HUES48 (cell line): Measurements from ENCODE around the gene TTYH2.
"Not testable (repeated sequence)": the region's sequence is repeated elsewhere in the genome, so short reads cannot be mapped to it uniquely, and the experiment has no call there.

Experiments used
- H3K27ac ChIP-seq: one replicate; pipeline ENCODE4 v1.7.0; 2013; ENCODE audit warnings: low read depth, low read length, inconsistent platforms
- H3K27me3 ChIP-seq: 2 replicates; pipeline ENCODE4 v1.6.1; 2013; ENCODE audit warnings: mild to moderate bottlenecking, low read length; ENCODE audit not compliant: control insufficient read depth, insufficient read depth
- H3K36me3 ChIP-seq: 2 replicates; pipeline ENCODE4 v1.6.1; 2013; ENCODE audit warnings: low read length; ENCODE audit not compliant: control insufficient read depth, insufficient read depth
- H3K4me1 ChIP-seq: 2 replicates; pipeline ENCODE4 v1.6.1; 2013; ENCODE audit warnings: mild to moderate bottlenecking, low read length; ENCODE audit not compliant: control insufficient read depth, insufficient read depth
- H3K4me3 ChIP-seq: 2 replicates; pipeline ENCODE4 v1.5.1; 2013; ENCODE audit warnings: mild to moderate bottlenecking, low read depth, low read length
- H3K9ac ChIP-seq: 2 replicates; pipeline ENCODE4 v1.6.1; 2013; ENCODE audit warnings: mild to moderate bottlenecking, low read depth, low read length, moderate library complexity
- H3K9me3 ChIP-seq: 2 replicates; pipeline ENCODE4 v1.6.1; 2013; ENCODE audit warnings: low read length; ENCODE audit not compliant: control insufficient read depth, insufficient read depth

The TTYH2 gene

DNA sequence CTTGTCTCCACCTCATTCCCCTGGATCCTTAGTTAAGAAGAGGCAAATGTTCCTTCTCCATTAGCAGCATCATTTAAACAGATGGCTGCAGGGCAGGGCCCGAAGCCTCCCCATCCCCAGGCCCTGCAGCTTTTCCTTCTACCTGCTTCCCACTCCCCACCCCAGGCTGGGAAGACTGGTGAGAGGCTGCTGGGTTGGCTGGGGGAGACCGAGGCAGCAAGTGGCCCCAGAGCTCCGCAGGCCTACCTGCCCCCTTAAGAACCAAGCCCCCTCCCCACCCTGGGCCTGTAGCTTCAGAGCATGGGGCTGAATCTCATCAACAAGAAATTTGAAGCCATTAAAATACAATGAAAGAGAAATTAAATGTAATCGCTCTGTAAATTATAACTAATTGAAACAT, 32.0 kb upstream of the TTYH2 start:
- Histone ChIP-seq H3K4me1 (no peaks in the 10 kb centered on the region), H3K9me3 (no peaks in the 10 kb centered on the region), H3K27ac (no peak overlapping the region), H3K27me3 (no peaks in the 10 kb centered on the region), H3K36me3 (no peaks in the 10 kb centered on the region), H3K4me3 (no peak overlapping the region), H3K9ac (no peak overlapping the region)

DNA sequence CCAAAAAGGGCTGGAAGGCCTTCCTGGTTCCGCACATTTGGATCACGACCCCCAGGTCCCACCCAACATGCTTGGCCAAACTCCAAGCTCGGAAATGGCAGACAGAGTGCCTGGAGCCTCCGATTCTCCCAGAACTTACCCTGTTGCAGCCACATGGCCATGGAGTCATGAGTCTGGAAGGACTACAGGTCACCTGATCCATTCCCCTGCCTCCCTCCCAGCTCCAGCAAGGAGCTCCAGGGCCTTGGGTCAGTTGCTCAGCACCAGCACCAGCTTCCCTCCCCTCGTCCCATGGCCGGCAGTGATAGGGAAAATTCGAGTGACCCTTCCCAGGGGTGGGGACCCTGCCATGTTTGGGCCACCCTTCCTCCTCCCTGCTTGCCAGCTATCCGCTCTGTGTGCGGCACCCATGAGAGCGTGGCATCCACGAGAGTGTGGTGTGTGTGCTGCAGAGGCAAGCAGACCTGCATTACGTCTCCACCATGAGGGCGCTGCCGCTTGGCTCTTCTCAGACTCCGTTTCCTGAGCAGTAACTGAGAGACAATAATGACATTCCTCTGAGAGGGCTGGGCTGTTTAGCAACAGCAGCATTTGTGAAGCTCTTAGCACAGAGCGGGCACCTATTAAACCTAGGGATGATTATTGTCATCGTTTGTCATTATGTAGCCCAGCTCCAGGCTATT, 31.2 kb upstream of the TTYH2 start:
- H3K4me3 ChIP-seq = no peak overlapping the region
- no peak overlapping the region for H3K27ac ChIP-seq
- H3K36me3 ChIP-seq = no peaks in the 10 kb centered on the region
- no peaks in the 10 kb centered on the region for H3K27me3 ChIP-seq
- H3K9me3 ChIP-seq = no peaks in the 10 kb centered on the region
- H3K4me1 ChIP-seq = no peaks in the 10 kb centered on the region
- H3K9ac ChIP-seq = no peak overlapping the region

- no peak overlapping the region for H3K27ac ChIP-seq
Observed at GRCh38 chr17:74183411-74183810, 30.0 kb upstream of the TTYH2 start.

DNA sequence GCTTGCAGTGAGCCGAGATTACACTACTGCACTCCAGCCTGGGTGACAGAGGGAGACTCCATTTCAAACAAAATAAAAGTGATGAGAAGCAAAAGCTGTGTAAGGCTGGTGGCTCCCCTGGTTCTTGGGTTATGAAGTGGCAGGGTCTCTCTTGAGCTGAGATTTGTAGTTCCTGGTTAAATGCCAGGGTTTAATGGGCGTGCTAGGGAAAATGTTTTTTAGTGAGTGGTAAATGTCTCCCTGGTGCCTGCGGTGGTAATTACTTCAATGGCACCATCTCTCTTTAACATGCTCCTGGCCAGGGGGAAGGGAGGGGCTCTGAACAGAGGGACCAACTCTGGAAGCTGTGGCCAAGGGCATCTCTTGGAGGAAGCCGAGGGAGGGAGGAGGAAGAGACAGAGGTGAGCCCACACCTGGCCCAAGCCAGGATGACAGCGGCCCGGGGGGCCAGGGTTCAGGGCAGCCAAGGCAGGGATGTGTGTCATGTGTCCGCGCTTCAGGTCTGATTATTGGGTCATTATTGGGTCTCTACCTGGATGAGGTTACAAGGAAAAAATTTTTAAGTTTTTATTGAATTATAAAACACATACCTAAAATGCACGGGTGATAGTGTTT, 27.7 kb upstream of the TTYH2 start:
- no peak overlapping the region for H3K4me3 ChIP-seq
- H3K27me3 ChIP-seq = no peaks in the 10 kb centered on the region
- no peaks in the 10 kb centered on the region for H3K9me3 ChIP-seq
- H3K9ac ChIP-seq = no peak overlapping the region
- no peak overlapping the region for H3K27ac ChIP-seq
- no peaks in the 10 kb centered on the region for H3K4me1 ChIP-seq
- no peaks in the 10 kb centered on the region for H3K36me3 ChIP-seq

More at GRCh38 chr17:74183411-74183810, 30.0 kb upstream of the TTYH2 start:
- Histone ChIP-seq H3K4me1 (no peaks in the 10 kb centered on the region), H3K36me3 (no peaks in the 10 kb centered on the region), H3K27me3 (no peaks in the 10 kb centered on the region), H3K9me3 (no peaks in the 10 kb centered on the region), H3K9ac (no peak overlapping the region), H3K4me3 (no peak overlapping the region)

DNA sequence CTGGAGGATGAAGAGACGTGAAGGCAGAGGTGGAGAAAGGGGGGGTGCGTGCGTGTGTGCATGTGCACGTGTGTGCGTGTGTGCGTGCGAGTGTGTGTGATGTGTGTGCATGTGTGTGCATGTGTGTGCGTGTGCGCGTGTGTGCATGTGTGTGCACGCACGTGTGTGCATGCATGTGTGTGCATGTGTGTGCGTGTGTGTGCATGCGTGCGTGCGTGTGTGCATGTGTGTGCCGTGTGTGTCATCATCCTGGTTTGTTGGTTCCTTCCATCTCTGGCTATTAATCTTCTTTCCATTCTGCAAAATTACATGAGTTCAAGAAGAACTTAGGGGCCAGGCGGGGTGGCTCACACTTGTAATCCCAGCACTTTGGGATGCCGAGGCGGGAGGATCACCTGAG, 26.9 kb upstream of the TTYH2 start:
- Histone ChIP-seq H3K4me3 (no peak overlapping the region), H3K36me3 (no peaks in the 10 kb centered on the region), H3K27me3 (no peaks in the 10 kb centered on the region), H3K9ac (no peak overlapping the region), H3K27ac (no peak overlapping the region), H3K4me1 (no peaks in the 10 kb centered on the region), H3K9me3 (no peaks in the 10 kb centered on the region)

- H3K27me3 ChIP-seq = no peaks in the 10 kb centered on the region
- no peak overlapping the region for H3K4me3 ChIP-seq
- H3K4me1 ChIP-seq = no peaks in the 10 kb centered on the region
- no peaks in the 10 kb centered on the region for H3K9me3 ChIP-seq
- H3K27ac ChIP-seq = no peak overlapping the region
- H3K9ac ChIP-seq = no peak overlapping the region
- no peaks in the 10 kb centered on the region for H3K36me3 ChIP-seq
Observed at GRCh38 chr17:74187761-74188160, 25.6 kb upstream of the TTYH2 start.

DNA sequence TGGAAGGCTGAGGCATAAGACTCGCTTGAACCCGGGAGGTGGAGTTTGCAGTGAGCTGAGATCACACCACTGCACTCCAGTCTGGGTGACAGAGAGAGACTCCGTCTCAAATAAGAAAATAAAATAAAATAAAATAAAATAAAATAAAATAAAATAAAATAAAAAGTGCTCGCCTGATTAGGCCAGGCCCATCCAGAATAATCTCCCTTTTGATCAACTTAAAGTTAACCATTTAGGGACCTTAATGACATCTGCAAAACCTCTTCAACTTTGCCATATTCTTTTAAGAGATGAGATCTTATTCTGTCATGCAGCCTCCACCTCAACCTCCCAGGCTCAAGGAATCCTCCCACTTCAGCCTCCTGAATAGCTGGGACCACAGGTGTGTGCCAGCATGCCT, 24.7 kb upstream of the TTYH2 start:
- H3K9ac ChIP-seq, H3K27me3 ChIP-seq, H3K27ac ChIP-seq, H3K9me3 ChIP-seq, H3K4me1 ChIP-seq, H3K4me3 ChIP-seq, H3K36me3 ChIP-seq: not testable (repeated sequence)

- no peak overlapping the region for H3K4me3 ChIP-seq
- no peaks in the 10 kb centered on the region for H3K27me3 ChIP-seq
- no peaks in the 10 kb centered on the region for H3K9me3 ChIP-seq
- no peak overlapping the region for H3K9ac ChIP-seq
- no peak overlapping the region for H3K27ac ChIP-seq
- no peaks in the 10 kb centered on the region for H3K4me1 ChIP-seq
- no peaks in the 10 kb centered on the region for H3K36me3 ChIP-seq
Observed at GRCh38 chr17:74190154-74190553, 23.2 kb upstream of the TTYH2 start.

DNA sequence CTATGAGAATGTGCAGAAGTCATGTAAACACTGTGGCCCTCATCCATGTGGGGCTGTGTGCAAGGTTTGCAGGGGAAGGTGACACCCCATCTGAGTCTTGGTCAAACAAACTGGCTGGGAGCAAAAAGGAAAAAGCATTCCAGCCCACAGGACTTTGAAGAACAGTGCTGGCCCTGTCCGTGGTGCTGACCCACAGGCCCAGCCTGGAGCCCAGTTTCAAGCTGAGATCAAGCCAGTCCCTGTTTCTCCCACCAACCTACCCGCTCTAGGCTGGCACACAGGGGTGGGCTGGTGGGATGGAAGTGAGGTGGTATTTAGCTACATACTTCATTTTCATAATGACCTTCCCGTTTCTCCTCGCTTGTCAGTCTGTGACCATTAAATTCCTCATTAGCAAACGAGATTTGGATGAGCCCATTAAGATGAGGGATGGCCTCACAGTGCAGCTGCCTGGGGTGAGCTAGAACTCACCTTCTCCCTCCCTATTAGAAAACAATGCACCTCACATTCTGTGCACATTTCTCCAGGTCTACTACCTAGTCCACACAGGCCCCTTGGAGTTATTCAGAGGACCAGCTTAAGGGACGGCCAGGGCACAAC, 22.5 kb upstream of the TTYH2 start:
- H3K27ac ChIP-seq = no peak overlapping the region
- no peak overlapping the region for H3K9ac ChIP-seq
- H3K4me3 ChIP-seq = no peak overlapping the region
- no peaks in the 10 kb centered on the region for H3K27me3 ChIP-seq
- no peaks in the 10 kb centered on the region for H3K36me3 ChIP-seq
- no peaks in the 10 kb centered on the region for H3K9me3 ChIP-seq
- H3K4me1 ChIP-seq = no peaks in the 10 kb centered on the region

DNA sequence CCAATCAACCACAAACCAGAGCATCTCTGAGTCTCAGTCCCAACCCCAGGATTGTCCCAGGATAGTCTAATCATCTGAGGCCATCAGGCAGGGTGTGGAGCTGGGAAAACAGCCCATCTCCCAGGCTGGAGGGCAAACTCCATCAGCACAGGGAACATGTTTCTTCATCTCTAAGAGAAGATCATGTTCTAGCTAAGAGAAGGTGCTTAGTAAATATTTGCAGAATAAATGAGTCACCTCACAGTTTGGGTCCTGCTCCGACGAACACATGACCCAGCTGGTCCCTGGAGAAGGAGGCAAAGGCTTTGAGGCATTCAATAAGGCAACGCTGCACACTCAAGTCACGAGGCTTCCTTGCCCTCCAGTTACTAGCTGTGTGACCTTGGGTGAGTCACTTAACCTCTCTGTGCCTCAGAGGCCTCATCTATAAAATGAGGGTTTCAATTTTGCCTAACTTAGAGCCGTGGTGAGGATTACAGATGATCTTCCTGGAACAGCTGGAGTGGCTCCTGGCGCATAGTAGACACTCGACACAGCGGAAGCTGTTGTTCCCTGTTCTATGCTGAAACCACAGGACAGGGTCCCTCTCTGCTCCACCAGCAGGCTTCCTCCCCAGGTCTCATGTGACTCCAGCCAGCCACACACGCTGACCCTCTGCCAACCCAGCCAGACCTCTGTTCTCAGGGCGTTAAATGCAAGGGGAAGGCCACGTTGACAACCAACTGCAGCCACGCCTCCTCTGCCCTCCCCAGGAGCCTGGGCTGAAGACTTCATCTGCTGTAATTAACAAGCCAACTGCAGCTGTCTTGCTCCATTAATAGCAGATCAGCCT, 20.2 kb upstream of the TTYH2 start:
- Histone ChIP-seq H3K9ac (no peak overlapping the region), H3K9me3 (no peaks in the 10 kb centered on the region), H3K27me3 (no peaks in the 10 kb centered on the region), H3K27ac (no peak overlapping the region), H3K36me3 (no peaks in the 10 kb centered on the region), H3K4me1 (no peaks in the 10 kb centered on the region; the same call in 1 of the 2 replicates), H3K4me3 (no peak overlapping the region)

GRCh38 chr17:74194682-74195081, 18.7 kb upstream of the TTYH2 start:
- no peaks in the 10 kb centered on the region for H3K9me3 ChIP-seq
- no peak overlapping the region for H3K27ac ChIP-seq
- H3K9ac ChIP-seq = no peak overlapping the region
- no peak overlapping the region for H3K4me3 ChIP-seq
- H3K4me1 ChIP-seq = no peaks in the 10 kb centered on the region; the same call in 1 of the 2 replicates
- peaks cover under 1% of the 10 kb centered on the region; the same call in 1 of the 2 replicates for H3K27me3 ChIP-seq
- no peaks in the 10 kb centered on the region for H3K36me3 ChIP-seq
